GM12878 (cell line): ENCODE results near the gene BCAT1. TPM values are rescaled to one million over a fixed set of nuclear protein-coding genes. Genes with fewer than 3 reads are reported as not detected.

ENCODE experiments used
- ATAC-seq: fragments of 200-7000 bp; cut with Tn5 transposase; 3 replicates; pipeline ENCODE4 v1.9.1; 2020; ENCODE audit warnings: mild to moderate bottlenecking, moderate library complexity
- BruUV-seq: library from RNA; stranded (reverse); fragments of 400-500 nt; replicated peaks from 2 replicates; lab custom pipeline; 2021; lab: Mats Ljungman, UMichigan
- CTCF ChIA-PET: fragments of 300-600 bp; sonication (Branson Sonifier 250); formaldehyde crosslinking; extraction: SDS; loops from one replicate; lab custom pipeline; 2021; ENCODE audit warnings: inconsistent platforms; lab: Yijun Ruan, JAX
- POLR2A ChIA-PET: fragments of 350-600 bp; formaldehyde crosslinking; extraction: SDS; loops from one replicate; lab custom pipeline; 2021; ENCODE audit warnings: inconsistent platforms; lab: Charles Lee
- RAD21 ChIA-PET: fragments of 300-600 bp; sonication (Branson Sonifier 250); formaldehyde crosslinking; loops from one replicate; lab custom pipeline; 2023; ENCODE audit warnings: antibody characterized with exemption; ENCODE audit not compliant: unreplicated experiment; lab: Charles Lee
- SMC1A ChIA-PET: fragments of 300-600 bp; sonication (Branson Sonifier 250); formaldehyde crosslinking; loops from one replicate; lab custom pipeline; 2023; ENCODE audit not compliant: unreplicated experiment, uncharacterized antibody; lab: Charles Lee
- DNase-seq: peaks from one replicate; pipeline ENCODE4 v3.0.0-alpha.2; 2011; ENCODE audit warnings: low read depth, low spot score
- FAIRE-seq: peaks from 3 replicates; lab custom pipeline; 2011; peaks lifted over from hg19 to GRCh38; lab: Jason Lieb, UNC
- H2AFZ ChIP-seq: 2 replicates; pipeline ENCODE4 v1.6.0; 2011; ENCODE audit warnings: low read depth, low read length, control low read depth; ENCODE audit not compliant: control insufficient read depth
- H3K27ac ChIP-seq: 2 replicates; pipeline ENCODE4 v1.5.1; 2011; ENCODE audit warnings: control low read depth; ENCODE audit not compliant: control insufficient read depth, insufficient read depth
- H3K27me3 ChIP-seq, 2 experiments: replicated peaks in 1 of 2; 2 replicates each; pipeline versions ENCODE4 v1.6.0 to v1.6.1; 2011; ENCODE audit warnings: low read length in 1 of 2; ENCODE audit not compliant: control insufficient read depth in 2 of 2, insufficient read depth in 2 of 2
- H3K36me3 ChIP-seq, 2 experiments: 2 replicates each; pipeline ENCODE4 v1.5.1; 2011; ENCODE audit warnings: low read length in 1 of 2; ENCODE audit not compliant: control insufficient read depth in 2 of 2, insufficient read depth in 2 of 2
- H3K4me1 ChIP-seq: 2 replicates; pipeline ENCODE4 v1.6.1; 2011; ENCODE audit warnings: mild to moderate bottlenecking, low read length, moderate library complexity, mixed read lengths; ENCODE audit not compliant: control insufficient read depth, insufficient read depth
- H3K4me2 ChIP-seq: 2 replicates; pipeline ENCODE4 v1.6.0; 2011; ENCODE audit warnings: control low read depth; ENCODE audit not compliant: control insufficient read depth, insufficient read depth
- H3K4me3 ChIP-seq: fragments of 200-600 bp; sonication (generic); 2 replicates; pipeline ENCODE4 v1.5.1; 2016
- H3K79me2 ChIP-seq: 2 replicates; pipeline ENCODE4 v1.6.0; 2011; ENCODE audit warnings: low read length; ENCODE audit not compliant: control insufficient read depth, insufficient read depth
- H3K9ac ChIP-seq: 2 replicates; pipeline ENCODE4 v1.8.0; 2011; ENCODE audit warnings: low read length, control low read depth, mixed read lengths; ENCODE audit not compliant: control insufficient read depth, insufficient read depth
- H3K9me3 ChIP-seq: replicated peaks from 3 replicates; pipeline ENCODE4 v1.5.1; 2011; ENCODE audit warnings: mild to moderate bottlenecking, low read length; ENCODE audit not compliant: control insufficient read depth, insufficient read depth
- H4K20me1 ChIP-seq: 2 replicates; pipeline ENCODE4 v1.6.0; 2011; ENCODE audit not compliant: control insufficient read depth, insufficient read depth
- ATF7 ChIP-seq: fragments of 450-650 bp; IDR thresholded peaks from 2 replicates; pipeline ENCODE4 v1.6.1; 2016; ENCODE audit warnings: low read depth, mild to moderate bottlenecking
- BCL11A ChIP-seq: IDR thresholded peaks from 2 replicates; pipeline ENCODE4 v1.6.1; 2011; ENCODE audit warnings: low read depth, low read length
- CREM ChIP-seq: IDR thresholded peaks from 2 replicates; pipeline ENCODE4 v1.6.1; 2014; ENCODE audit warnings: antibody characterized with exemption, low read depth
- FOXM1 ChIP-seq: IDR thresholded peaks from 2 replicates; pipeline ENCODE4 v1.6.1; 2012; ENCODE audit warnings: low read depth, mild to moderate bottlenecking, inconsistent platforms, low read length, moderate library complexity
- HDAC6 ChIP-seq: fragments of 200-600 bp; sonication (generic); IDR thresholded peaks from one replicate; pipeline ENCODE4 v1.8.0; 2017; ENCODE audit warnings: antibody characterized with exemption; ENCODE audit not compliant: unreplicated experiment
- IRF4 ChIP-seq: IDR thresholded peaks from 2 replicates; pipeline ENCODE4 v1.6.1; 2011; ENCODE audit warnings: low read depth, low read length
- MTA2 ChIP-seq: fragments of 450-650 bp; IDR thresholded peaks from 2 replicates; pipeline ENCODE4 v1.6.1; 2016; ENCODE audit warnings: low read depth, mild to moderate bottlenecking, moderate library complexity
- NFYB ChIP-seq: IDR thresholded peaks from 2 replicates; pipeline ENCODE4 v1.6.1; 2011; ENCODE audit warnings: low read depth, mild to moderate bottlenecking, low read length, improper control_type of control experiment, moderate library complexity; ENCODE audit not compliant: insufficient read depth
- RAD51 ChIP-seq: fragments of 450-650 bp; IDR thresholded peaks from 2 replicates; pipeline ENCODE4 v1.6.1; 2016; ENCODE audit warnings: moderate library complexity, mild to moderate bottlenecking, inconsistent platforms
- RUNX3 ChIP-seq: IDR thresholded peaks from 2 replicates; pipeline ENCODE4 v1.6.1; 2012; ENCODE audit warnings: low read length, inconsistent platforms
- SPI1 ChIP-seq: IDR thresholded peaks from 2 replicates; pipeline ENCODE4 v1.6.1; 2011; ENCODE audit warnings: low read depth, mild to moderate bottlenecking, low read length, moderate library complexity, borderline replicate concordance; ENCODE audit not compliant: insufficient read depth
- STAT3 ChIP-seq: IDR thresholded peaks from 2 replicates; pipeline ENCODE4 v1.6.1; 2011; ENCODE audit warnings: low read depth, low read length, improper control_type of control experiment
- TAF1 ChIP-seq: IDR thresholded peaks from 2 replicates; pipeline ENCODE4 v1.6.1; 2011; ENCODE audit warnings: mild to moderate bottlenecking, low read depth, low read length, borderline replicate concordance
- TCF7 ChIP-seq: IDR thresholded peaks from 2 replicates; pipeline ENCODE4 v1.6.1; 2014; ENCODE audit warnings: antibody characterized with exemption, borderline replicate concordance
- ZNF217 ChIP-seq: fragments of 450-650 bp; IDR thresholded peaks from 2 replicates; pipeline ENCODE4 v1.6.1; 2017; ENCODE audit warnings: antibody characterized with exemption, mild to moderate bottlenecking
- WGBS: methylation state at CpG from one replicate; pipeline ENCODE4 v1.1.6; 2016; ENCODE audit warnings: low lambda C conversion rate; ENCODE audit not compliant: insufficient replicate concordance, insufficient coverage; ENCODE audit errors: missing lambda C conversion rate; 5-methylcytosine and 5-hydroxymethylcytosine counted together
- in situ Hi-C: fragments of 300-500 bp; cut with MboI; formaldehyde crosslinking; loops from 9 replicates; pipeline ENCODE4 v1.14.3; 2018; ENCODE audit warnings: mixed read lengths
- intact Hi-C: fragments of 100-400 bp; cut with micrococcal nuclease; formaldehyde crosslinking; loops from one replicate; pipeline ENCODE4 v1.14.2; 2022; ENCODE audit not compliant: unreplicated experiment
- polyA plus RNA-seq, 11 experiments: library from polyadenylated mRNA; depleted of rRNA in 4 of 11; unstranded in 6 of 11; stranded (reverse) in 5 of 11; fragments of >200 nt; fragmentation: Nextera tagmentation in 4 of 11; fragmentation: Illumina TruSeq in 1 of 11; extraction: Ambion mirVana in 4 of 11; extraction: Trizol in 1 of 11; gene quantifications; 1 replicate in 1 of 11; 2 replicates in 10 of 11; pipeline versions ENCODE4 v1.2.1 to v1.2.3, GENCODE V29; 2011 to 2016; ENCODE audit warnings: inconsistent platforms in 2 of 11, missing spikeins in 2 of 11, low read depth in 1 of 11
- total RNA-seq, 4 experiments: library from RNA; depleted of rRNA in 3 of 4; stranded (reverse); fragments of >200 nt in 3 of 4; fragmentation: Illumina TruSeq in 1 of 4; extraction: Trizol in 1 of 4; gene quantifications; 2 replicates each; pipeline versions ENCODE4 v1.2.1 to v1.2.3, GENCODE V29; 2013 to 2021
- TF ChIP-seq, protein P1 (sequence below): IDR thresholded peaks from 2 replicates; pipeline ENCODE4 v1.6.1; 2012; ENCODE audit warnings: low read depth, low read length, improper control_type of control experiment
- TF ChIP-seq, protein P2 (sequence below): fragments of 450-650 bp; IDR thresholded peaks from 2 replicates; pipeline ENCODE4 v1.6.1; 2017; ENCODE audit warnings: mild to moderate bottlenecking, moderate library complexity

The BCAT1 gene
- total and polyA plus RNA-seq, 10 of the 15 experiments (the other 5 are each of a cell fraction or from before 2014, with no cell fraction given): 26.2 to 187 (median 81.9) TPM

DNA sequence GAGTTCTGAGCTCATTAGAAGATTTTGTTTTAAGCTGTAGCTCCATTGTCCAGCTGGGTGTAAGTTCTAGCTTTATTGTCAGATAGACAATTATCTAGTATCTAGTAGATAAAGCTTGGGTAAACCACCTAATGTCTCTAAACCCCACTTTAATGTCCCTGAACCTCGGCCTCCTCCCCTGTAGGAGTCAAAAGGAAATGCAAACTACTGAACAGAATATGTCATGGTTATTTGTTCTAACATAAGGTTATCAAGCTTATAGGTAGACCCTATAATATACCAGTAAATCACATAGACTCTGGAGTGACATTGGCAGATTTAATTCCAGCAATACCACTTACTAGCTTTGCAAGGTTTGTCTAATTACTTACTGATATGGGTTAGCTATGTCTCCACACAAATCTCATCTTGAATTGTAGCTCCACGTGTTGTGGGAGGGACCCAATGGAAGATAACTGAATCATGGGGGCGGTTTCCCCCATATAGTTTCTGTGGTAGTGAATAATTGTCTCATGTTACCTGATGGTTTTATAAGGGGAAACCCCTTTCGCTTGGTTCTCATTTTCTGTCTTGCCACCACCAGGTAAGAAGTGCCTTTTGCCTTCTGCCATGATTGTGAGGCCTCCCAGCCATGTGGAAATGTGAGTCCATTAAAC is 29.4 kb downstream of the BCAT1 start:
- ChIA-PET RAD21 (interaction anchor here (0.8 to 1.3 kb wide), 4 partner anchors 20 to 33 kb away, joined by 3 to 5 read pairs (median 4); no protein-coding TSS in a partner anchor), POLR2A (interaction anchor here (1.2 to 1.3 kb wide), 2 partner anchors 11 kb away, joined by 6 to 10 read pairs; no protein-coding TSS in a partner anchor), SMC1A (interaction anchor here (0.8 to 3.4 kb wide), 11 partner anchors 8 to 67 kb away, joined by 3 to 22 read pairs (median 4); no protein-coding TSS in a partner anchor), CTCF (interaction anchor here (1.0 to 1.4 kb wide), 4 partner anchors 14 to 66 kb away, joined by 3 to 4 read pairs (median 3); no protein-coding TSS in a partner anchor)
- Histone ChIP-seq H3K36me3 (no peaks in the 10 kb centered on the region; a peak in 1 of 4 replicates), H3K27ac (no peak overlapping the region), H3K9ac (no peak overlapping the region), H3K4me1 (no peaks in the 10 kb centered on the region), H4K20me1 (no peaks in the 10 kb centered on the region), H3K27me3 (no peaks in the 10 kb centered on the region), H3K9me3 (no peaks in the 10 kb centered on the region), H3K4me3 (no peak overlapping the region), H3K79me2 (peaks cover 22% of the 10 kb centered on the region), H2AFZ (no peak overlapping the region), H3K4me2 (no peak overlapping the region)
- 8% methylated on average over 4 of the region's 4 CpGs for WGBS
- no TSS peak for BruUV-seq
- peak; percentile 62 for ATAC-seq
- no peak for FAIRE-seq
- no peak for DNase-seq
- in situ Hi-C loops: no loop called here
- intact Hi-C loops: no loop called here
- TF ChIP-seq MTA2 (peak; percentile 25; the same call in 1 of the 2 replicates), RAD51 (peak; percentile 48; the same call in 1 of the 2 replicates), TAF1 (no peak), SPI1 (no peak), ATF7 (no peak), HDAC6 (no peak), RUNX3 (peak; percentile 59; the same call in 1 of the 2 replicates), IRF4 (no peak), NFYB (no peak), ZNF217 (no peak), STAT3 (no peak), FOXM1 (no peak), BCL11A (no peak), CREM (no peak), TCF7 (no peak)
- TF ChIP-seq, protein P1, sequence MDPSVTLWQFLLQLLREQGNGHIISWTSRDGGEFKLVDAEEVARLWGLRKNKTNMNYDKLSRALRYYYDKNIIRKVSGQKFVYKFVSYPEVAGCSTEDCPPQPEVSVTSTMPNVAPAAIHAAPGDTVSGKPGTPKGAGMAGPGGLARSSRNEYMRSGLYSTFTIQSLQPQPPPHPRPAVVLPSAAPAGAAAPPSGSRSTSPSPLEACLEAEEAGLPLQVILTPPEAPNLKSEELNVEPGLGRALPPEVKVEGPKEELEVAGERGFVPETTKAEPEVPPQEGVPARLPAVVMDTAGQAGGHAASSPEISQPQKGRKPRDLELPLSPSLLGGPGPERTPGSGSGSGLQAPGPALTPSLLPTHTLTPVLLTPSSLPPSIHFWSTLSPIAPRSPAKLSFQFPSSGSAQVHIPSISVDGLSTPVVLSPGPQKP: no peak
- TF ChIP-seq, protein P2, sequence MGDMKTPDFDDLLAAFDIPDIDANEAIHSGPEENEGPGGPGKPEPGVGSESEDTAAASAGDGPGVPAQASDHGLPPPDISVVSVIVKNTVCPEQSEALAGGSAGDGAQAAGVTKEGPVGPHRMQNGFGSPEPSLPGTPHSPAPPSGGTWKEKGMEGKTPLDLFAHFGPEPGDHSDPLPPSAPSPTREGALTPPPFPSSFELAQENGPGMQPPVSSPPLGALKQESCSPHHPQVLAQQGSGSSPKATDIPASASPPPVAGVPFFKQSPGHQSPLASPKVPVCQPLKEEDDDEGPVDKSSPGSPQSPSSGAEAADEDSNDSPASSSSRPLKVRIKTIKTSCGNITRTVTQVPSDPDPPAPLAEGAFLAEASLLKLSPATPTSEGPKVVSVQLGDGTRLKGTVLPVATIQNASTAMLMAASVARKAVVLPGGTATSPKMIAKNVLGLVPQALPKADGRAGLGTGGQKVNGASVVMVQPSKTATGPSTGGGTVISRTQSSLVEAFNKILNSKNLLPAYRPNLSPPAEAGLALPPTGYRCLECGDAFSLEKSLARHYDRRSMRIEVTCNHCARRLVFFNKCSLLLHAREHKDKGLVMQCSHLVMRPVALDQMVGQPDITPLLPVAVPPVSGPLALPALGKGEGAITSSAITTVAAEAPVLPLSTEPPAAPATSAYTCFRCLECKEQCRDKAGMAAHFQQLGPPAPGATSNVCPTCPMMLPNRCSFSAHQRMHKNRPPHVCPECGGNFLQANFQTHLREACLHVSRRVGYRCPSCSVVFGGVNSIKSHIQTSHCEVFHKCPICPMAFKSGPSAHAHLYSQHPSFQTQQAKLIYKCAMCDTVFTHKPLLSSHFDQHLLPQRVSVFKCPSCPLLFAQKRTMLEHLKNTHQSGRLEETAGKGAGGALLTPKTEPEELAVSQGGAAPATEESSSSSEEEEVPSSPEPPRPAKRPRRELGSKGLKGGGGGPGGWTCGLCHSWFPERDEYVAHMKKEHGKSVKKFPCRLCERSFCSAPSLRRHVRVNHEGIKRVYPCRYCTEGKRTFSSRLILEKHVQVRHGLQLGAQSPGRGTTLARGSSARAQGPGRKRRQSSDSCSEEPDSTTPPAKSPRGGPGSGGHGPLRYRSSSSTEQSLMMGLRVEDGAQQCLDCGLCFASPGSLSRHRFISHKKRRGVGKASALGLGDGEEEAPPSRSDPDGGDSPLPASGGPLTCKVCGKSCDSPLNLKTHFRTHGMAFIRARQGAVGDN: no peak
